CD8-positive, alpha-beta memory T cell (primary cell): ENCODE results near the gene TENT5A. TPM values are rescaled to one million over a fixed set of nuclear protein-coding genes. Genes with fewer than 3 reads are reported as not detected.

Experiments
- CTCF ChIA-PET: fragments of 350-600 bp; sonication (Branson Sonifier 250); formaldehyde crosslinking; loops from one replicate; lab custom pipeline; 2021; ENCODE audit warnings: antibody characterized with exemption; lab: Charles Lee
- POLR2A ChIA-PET: fragments of 350-600 bp; sonication (Branson Sonifier 250); formaldehyde crosslinking; loops from one replicate; lab custom pipeline; 2021; ENCODE audit warnings: antibody characterized with exemption; lab: Charles Lee
- DNase-seq, 5 donors: peaks; one replicate each; pipeline versions ENCODE4 v3.0.0 to v3.0.0-alpha.2; 2020 to 2022; ENCODE audit warnings: mixed read lengths in 1 of 5
- H3K27ac ChIP-seq: one replicate; pipeline ENCODE4 v1.7.0; 2013; ENCODE audit warnings: low read depth, mild to moderate bottlenecking, low read length, moderate library complexity
- H3K27me3 ChIP-seq: 2 replicates; pipeline ENCODE4 v1.7.0; 2013; ENCODE audit warnings: low read length, mild to moderate bottlenecking; ENCODE audit not compliant: insufficient read depth, poor library complexity, severe bottlenecking
- H3K36me3 ChIP-seq: 2 replicates; pipeline ENCODE4 v1.7.0; 2013; ENCODE audit warnings: mild to moderate bottlenecking, low read length, moderate library complexity; ENCODE audit not compliant: insufficient read depth
- H3K4me1 ChIP-seq: 2 replicates; pipeline ENCODE4 v1.7.0; 2013; ENCODE audit warnings: mild to moderate bottlenecking, low read length, moderate library complexity; ENCODE audit not compliant: insufficient read depth
- H3K4me3 ChIP-seq: 2 replicates; pipeline ENCODE4 v1.7.0; 2013; ENCODE audit warnings: mild to moderate bottlenecking, low read length
- H3K9me3 ChIP-seq: 2 replicates; pipeline ENCODE4 v1.7.0; 2013; ENCODE audit warnings: mild to moderate bottlenecking, low read length
- H3K27ac Mint-ChIP-seq, 8 donors: one replicate each; pipeline ENCODE4 v1.8.0; 2020 to 2021; ENCODE audit warnings: mixed read lengths in 8 of 8, mild to moderate bottlenecking in 6 of 8, inconsistent platforms in 3 of 8, moderate library complexity in 3 of 8
- H3K27me3 Mint-ChIP-seq, 2 donors: one replicate each; pipeline ENCODE4 v1.8.0; 2020 to 2021; ENCODE audit warnings: mixed read lengths in 2 of 2, mild to moderate bottlenecking in 1 of 2, moderate library complexity in 1 of 2
- H3K36me3 Mint-ChIP-seq, 3 donors: one replicate each; pipeline ENCODE4 v1.8.0; 2020 to 2021; ENCODE audit warnings: mixed read lengths in 3 of 3, inconsistent platforms in 1 of 3, mild to moderate bottlenecking in 1 of 3
- H3K4me1 Mint-ChIP-seq, 3 donors: one replicate each; pipeline ENCODE4 v1.8.0; 2020 to 2021; ENCODE audit warnings: mixed read lengths in 3 of 3, inconsistent platforms in 1 of 3, mild to moderate bottlenecking in 1 of 3
- H3K4me3 Mint-ChIP-seq, 7 donors: one replicate each; pipeline ENCODE4 v1.8.0; 2020 to 2021; ENCODE audit warnings: mixed read lengths in 7 of 7, mild to moderate bottlenecking in 6 of 7, moderate library complexity in 4 of 7, inconsistent platforms in 2 of 7
- H3K9me3 Mint-ChIP-seq, 5 donors: one replicate each; pipeline ENCODE4 v1.8.0; 2020 to 2022; ENCODE audit warnings: mixed read lengths in 5 of 5, mild to moderate bottlenecking in 3 of 5, moderate library complexity in 2 of 5, inconsistent platforms in 1 of 5
- polyA plus RNA-seq: library from polyadenylated mRNA; unstranded; fragments of 300-500 nt; fragmentation: Illumina TruSeq; gene quantifications from one replicate; pipeline ENCODE4 v1.2.3, GENCODE V29; 2021
- total RNA-seq, 2 experiments: library from RNA; stranded (reverse); gene quantifications; one replicate each; pipeline ENCODE4 v1.2.3, GENCODE V29; 2021

TENT5A gene
- total and polyA plus RNA-seq, 3 experiments from 2014 or later, result 0.57 to 3.3 (median 0.71) TPM

- no peak for DNase-seq
- Mint-ChIP-seq H3K9me3 (peaks cover 0 to 3% (median 0%) of the 10 kb centered on the region in 5 donors), H3K4me3 (no peak overlapping the region)
Observed at GRCh38 chr6:81769824-81770223, 17.3 kb upstream of the TENT5A start.

GRCh38 chr6:81768150-81768942 lies 15.9 kb upstream of the TENT5A start:
- Histone ChIP-seq H3K9me3 (no peaks in the 10 kb centered on the region), H3K36me3 (no peaks in the 10 kb centered on the region), H3K27ac (no peak overlapping the region), H3K4me1 (no peaks in the 10 kb centered on the region), H3K27me3 (no peaks in the 10 kb centered on the region), H3K4me3 (no peak overlapping the region)
- ChIA-PET POLR2A (no interaction called here), CTCF (no interaction called here)
- H3K27ac Mint-ChIP-seq, result no peak overlapping the region
- H3K36me3 Mint-ChIP-seq, result no peaks in the 10 kb centered on the region
- no peak for DNase-seq
- H3K4me1 Mint-ChIP-seq, result no peaks in the 10 kb centered on the region
- H3K4me3 Mint-ChIP-seq, result no peak overlapping the region
- H3K27me3 Mint-ChIP-seq, result peaks cover 0 to 2% of the 10 kb centered on the region in 2 donors
- peaks cover 0 to 4% (median 0%) of the 10 kb centered on the region in 5 donors for H3K9me3 Mint-ChIP-seq

More at GRCh38 chr6:81769824-81770223, 17.3 kb upstream of the TENT5A start:
- Histone ChIP-seq H3K27ac (no peak overlapping the region), H3K9me3 (no peaks in the 10 kb centered on the region), H3K36me3 (no peaks in the 10 kb centered on the region), H3K4me1 (no peaks in the 10 kb centered on the region), H3K4me3 (no peak overlapping the region), H3K27me3 (no peaks in the 10 kb centered on the region)
- Mint-ChIP-seq H3K27ac (no peak overlapping the region), H3K27me3 (peaks cover 0 to 2% of the 10 kb centered on the region in 2 donors), H3K4me1 (no peaks in the 10 kb centered on the region), H3K36me3 (no peaks in the 10 kb centered on the region)
- CTCF ChIA-PET, result no interaction called here
- POLR2A ChIA-PET, result no interaction called here

- H3K4me1 ChIP-seq, result no peaks in the 10 kb centered on the region
- no peaks in the 10 kb centered on the region for H3K36me3 Mint-ChIP-seq
- H3K9me3 ChIP-seq, result no peaks in the 10 kb centered on the region
- H3K36me3 ChIP-seq, result no peaks in the 10 kb centered on the region
- DNase-seq, result no peak
- peaks cover 0 to 4% (median 0%) of the 10 kb centered on the region in 5 donors for H3K9me3 Mint-ChIP-seq
- ChIA-PET CTCF (no interaction called here), POLR2A (no interaction called here)
- H3K4me3 Mint-ChIP-seq, result no peak overlapping the region
- no peaks in the 10 kb centered on the region for H3K27me3 ChIP-seq
- H3K27ac ChIP-seq, result no peak overlapping the region
- H3K4me3 ChIP-seq, result no peak overlapping the region
- no peak overlapping the region for H3K27ac Mint-ChIP-seq
- peaks cover 0 to 2% of the 10 kb centered on the region in 2 donors for H3K27me3 Mint-ChIP-seq
- no peaks in the 10 kb centered on the region for H3K4me1 Mint-ChIP-seq
Observed at GRCh38 chr6:81767163-81767891, 14.8 kb upstream of the TENT5A start.

- Mint-ChIP-seq H3K4me1 (no peaks in the 10 kb centered on the region), H3K36me3 (no peaks in the 10 kb centered on the region), H3K4me3 (no peak overlapping the region), H3K27ac (no peak overlapping the region), H3K27me3 (peaks cover 0 to 2% of the 10 kb centered on the region in 2 donors), H3K9me3 (peaks cover 0 to 4% (median 0%) of the 10 kb centered on the region in 5 donors)
- no peak for DNase-seq
- ChIA-PET POLR2A (no interaction called here), CTCF (no interaction called here)
- H3K4me1 ChIP-seq, result no peaks in the 10 kb centered on the region
- H3K36me3 ChIP-seq, result no peaks in the 10 kb centered on the region
- H3K27ac ChIP-seq, result no peak overlapping the region
- H3K9me3 ChIP-seq, result no peaks in the 10 kb centered on the region
- H3K27me3 ChIP-seq, result no peaks in the 10 kb centered on the region
- no peak overlapping the region for H3K4me3 ChIP-seq
Observed at GRCh38 chr6:81766482-81767069, 14.1 kb upstream of the TENT5A start.

GRCh38 chr6:81764531-81764930 lies 12.1 kb upstream of the TENT5A start:
- Mint-ChIP-seq H3K4me3 (no peak overlapping the region), H3K9me3 (peaks cover 0 to 4% (median 0%) of the 10 kb centered on the region in 5 donors), H3K4me1 (no peaks in the 10 kb centered on the region), H3K27me3 (no peaks in the 10 kb centered on the region), H3K27ac (no peak overlapping the region), H3K36me3 (no peaks in the 10 kb centered on the region)
- H3K27ac ChIP-seq, result no peak overlapping the region
- H3K9me3 ChIP-seq, result no peaks in the 10 kb centered on the region
- no peak overlapping the region for H3K4me3 ChIP-seq
- H3K27me3 ChIP-seq, result no peaks in the 10 kb centered on the region
- ChIA-PET CTCF (no interaction called here), POLR2A (no interaction called here)
- DNase-seq, result no peak
- H3K36me3 ChIP-seq, result no peaks in the 10 kb centered on the region
- no peaks in the 10 kb centered on the region for H3K4me1 ChIP-seq

GRCh38 chr6:81763968-81764367 lies 11.5 kb upstream of the TENT5A start:
- H3K4me1 ChIP-seq, result no peaks in the 10 kb centered on the region
- no peaks in the 10 kb centered on the region for H3K27me3 ChIP-seq

GRCh38 chr6:81763051-81763450 lies 10.6 kb upstream of the TENT5A start:
- Mint-ChIP-seq H3K36me3 (no peaks in the 10 kb centered on the region), H3K4me3 (no peak overlapping the region), H3K27ac (no peak overlapping the region), H3K4me1 (no peaks in the 10 kb centered on the region), H3K9me3 (peaks cover 0 to 4% (median 0%) of the 10 kb centered on the region in 5 donors), H3K27me3 (no peaks in the 10 kb centered on the region)
- no peak for DNase-seq
- no peak overlapping the region for H3K4me3 ChIP-seq
- H3K27ac ChIP-seq, result no peak overlapping the region
- POLR2A ChIA-PET, result no interaction called here
- H3K36me3 ChIP-seq, result no peaks in the 10 kb centered on the region
- no peaks in the 10 kb centered on the region for H3K4me1 ChIP-seq
- H3K27me3 ChIP-seq, result no peaks in the 10 kb centered on the region
- no peaks in the 10 kb centered on the region for H3K9me3 ChIP-seq
- CTCF ChIA-PET, result interaction anchor here (1.2 kb wide), 1 partner anchor 9 kb away, joined by 3 read pairs; no protein-coding TSS in a partner anchor

More at GRCh38 chr6:81763968-81764367, 11.5 kb upstream of the TENT5A start:
- Mint-ChIP-seq H3K27me3 (no peaks in the 10 kb centered on the region), H3K9me3 (peaks cover 0 to 4% (median 0%) of the 10 kb centered on the region in 5 donors), H3K36me3 (no peaks in the 10 kb centered on the region), H3K4me3 (no peak overlapping the region), H3K4me1 (no peaks in the 10 kb centered on the region), H3K27ac (no peak overlapping the region)
- POLR2A ChIA-PET, result no interaction called here
- CTCF ChIA-PET, result no interaction called here
- Histone ChIP-seq H3K9me3 (no peaks in the 10 kb centered on the region), H3K27ac (no peak overlapping the region), H3K4me3 (no peak overlapping the region), H3K36me3 (no peaks in the 10 kb centered on the region)
- no peak for DNase-seq

GRCh38 chr6:81762606-81763005 lies 10.1 kb upstream of the TENT5A start:
- Histone ChIP-seq H3K9me3 (no peaks in the 10 kb centered on the region), H3K27ac (no peak overlapping the region), H3K4me3 (no peak overlapping the region), H3K36me3 (no peaks in the 10 kb centered on the region), H3K4me1 (no peaks in the 10 kb centered on the region), H3K27me3 (no peaks in the 10 kb centered on the region)
- no peaks in the 10 kb centered on the region for H3K27me3 Mint-ChIP-seq
- H3K9me3 Mint-ChIP-seq, result peaks cover 0 to 4% (median 0%) of the 10 kb centered on the region in 5 donors
- H3K4me3 Mint-ChIP-seq, result no peak overlapping the region
- ChIA-PET POLR2A (no interaction called here), CTCF (interaction anchor here (1.2 kb wide), 1 partner anchor 9 kb away, joined by 3 read pairs; no protein-coding TSS in a partner anchor)
- no peak overlapping the region for H3K27ac Mint-ChIP-seq
- DNase-seq, result no peak
- no peaks in the 10 kb centered on the region for H3K36me3 Mint-ChIP-seq
- no peaks in the 10 kb centered on the region for H3K4me1 Mint-ChIP-seq
